ENCODE results near the gene CCNL1.
"Not testable (repeated sequence)": the region's sequence is repeated elsewhere in the genome, so short reads cannot be mapped to it uniquely, and the experiment has no call there.

Gene CCNL1

GRCh38 chr3:157159762-157160657, at the start of gene CCNL1:
Gene CCNL1, minus strand, starts transcription at chr3:157160147. Its CDS starts 53 bp downstream, at chr3:157160094.
- DNase-seq: peak; percentile 92

- no peak for DNase-seq
Measured at GRCh38 chr3:157204880-157205279, 44.9 kb upstream of the CCNL1 start.

GRCh38 chr3:157204431-157204830, 44.5 kb upstream of the CCNL1 start:
- peak; percentile 46 for DNase-seq

- peak; percentile 67 for DNase-seq
Measured at GRCh38 chr3:157201648-157202278, 41.8 kb upstream of the CCNL1 start.

- DNase-seq: no peak
Measured at GRCh38 chr3:157199841-157200240, 39.9 kb upstream of the CCNL1 start.

- no peak for DNase-seq
Measured at GRCh38 chr3:157195965-157196364, 36.0 kb upstream of the CCNL1 start.

GRCh38 chr3:157191149-157191548, 31.2 kb upstream of the CCNL1 start:
- not testable (repeated sequence) for DNase-seq

GRCh38 chr3:157190380-157190872, 30.5 kb upstream of the CCNL1 start:
- DNase-seq: no peak

- no peak for DNase-seq
Measured at GRCh38 chr3:157188391-157188790, 28.4 kb upstream of the CCNL1 start.

GRCh38 chr3:157182879-157183278, 22.9 kb upstream of the CCNL1 start:
- no peak for DNase-seq

- DNase-seq: no peak
Measured at GRCh38 chr3:157180262-157180661, 20.3 kb upstream of the CCNL1 start.

GRCh38 chr3:157179365-157179803, 19.4 kb upstream of the CCNL1 start:
- no peak for DNase-seq

- DNase-seq: not testable (repeated sequence)
Measured at GRCh38 chr3:157178503-157179364, 18.8 kb upstream of the CCNL1 start.

- DNase-seq: not testable (repeated sequence)
Measured at GRCh38 chr3:157177801-157178453, 18.0 kb upstream of the CCNL1 start.

- DNase-seq: no peak
Measured at GRCh38 chr3:157176934-157177333, 17.0 kb upstream of the CCNL1 start.

- DNase-seq: no peak
Measured at GRCh38 chr3:157175691-157176507, 16.0 kb upstream of the CCNL1 start.

- peak; percentile 99 for DNase-seq
Measured at GRCh38 chr3:157174649-157175498, 14.9 kb upstream of the CCNL1 start.

- peak; percentile 32 for DNase-seq
Measured at GRCh38 chr3:157174290-157174648, 14.3 kb upstream of the CCNL1 start.

GRCh38 chr3:157173343-157173742, 13.4 kb upstream of the CCNL1 start:
- DNase-seq: not testable (repeated sequence)

- DNase-seq: no peak
Measured at GRCh38 chr3:157172746-157173145, 12.8 kb upstream of the CCNL1 start.

- peak; percentile 4 for DNase-seq
Measured at GRCh38 chr3:157170861-157171260, 10.9 kb upstream of the CCNL1 start.

Data from NCI-H1694 treated with DMSO at 0.1 percent for 48 hours (cell line).